Measurements from ENCODE around the gene RTP3.

DNA sequence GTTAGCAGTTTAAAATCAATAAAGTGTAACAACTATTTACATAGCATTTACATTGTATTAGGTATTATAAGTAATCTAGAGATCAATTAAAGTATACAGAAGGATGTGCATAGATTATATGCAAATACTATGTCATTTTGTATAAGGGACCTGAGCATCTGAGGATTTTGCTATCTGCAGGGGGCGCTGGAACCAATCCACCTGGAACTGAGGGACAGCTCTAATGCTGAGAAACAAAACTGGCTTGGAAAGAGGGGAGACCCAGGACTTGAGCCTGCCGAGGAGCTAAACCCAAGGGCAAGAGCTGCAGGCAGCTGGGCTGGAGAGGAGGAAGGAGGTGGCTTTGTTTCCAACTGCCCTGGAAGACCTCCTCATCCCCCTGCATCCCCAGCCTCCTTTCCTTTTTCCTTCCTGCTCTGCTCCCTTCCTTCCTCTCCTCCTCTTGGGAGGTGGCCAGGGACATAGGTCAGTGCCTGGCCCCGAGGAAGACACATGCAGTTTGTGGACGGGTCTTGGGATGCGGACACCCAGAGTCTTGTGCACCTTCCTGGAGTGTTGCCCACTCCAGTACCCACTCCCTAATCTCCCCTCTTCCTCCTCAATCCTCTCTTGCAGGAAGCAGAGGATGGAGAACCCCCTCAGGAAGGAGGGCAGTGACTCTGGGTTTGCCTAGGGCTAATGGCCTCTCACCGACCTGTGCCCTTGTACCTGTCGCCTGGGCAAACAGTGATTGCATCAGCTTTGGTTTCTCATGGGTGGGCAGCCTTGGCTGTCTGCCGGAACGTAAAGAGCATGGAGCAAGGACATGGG lies 825 bp upstream of the RTP3 start:
- TF ChIP-seq, protein P1, sequence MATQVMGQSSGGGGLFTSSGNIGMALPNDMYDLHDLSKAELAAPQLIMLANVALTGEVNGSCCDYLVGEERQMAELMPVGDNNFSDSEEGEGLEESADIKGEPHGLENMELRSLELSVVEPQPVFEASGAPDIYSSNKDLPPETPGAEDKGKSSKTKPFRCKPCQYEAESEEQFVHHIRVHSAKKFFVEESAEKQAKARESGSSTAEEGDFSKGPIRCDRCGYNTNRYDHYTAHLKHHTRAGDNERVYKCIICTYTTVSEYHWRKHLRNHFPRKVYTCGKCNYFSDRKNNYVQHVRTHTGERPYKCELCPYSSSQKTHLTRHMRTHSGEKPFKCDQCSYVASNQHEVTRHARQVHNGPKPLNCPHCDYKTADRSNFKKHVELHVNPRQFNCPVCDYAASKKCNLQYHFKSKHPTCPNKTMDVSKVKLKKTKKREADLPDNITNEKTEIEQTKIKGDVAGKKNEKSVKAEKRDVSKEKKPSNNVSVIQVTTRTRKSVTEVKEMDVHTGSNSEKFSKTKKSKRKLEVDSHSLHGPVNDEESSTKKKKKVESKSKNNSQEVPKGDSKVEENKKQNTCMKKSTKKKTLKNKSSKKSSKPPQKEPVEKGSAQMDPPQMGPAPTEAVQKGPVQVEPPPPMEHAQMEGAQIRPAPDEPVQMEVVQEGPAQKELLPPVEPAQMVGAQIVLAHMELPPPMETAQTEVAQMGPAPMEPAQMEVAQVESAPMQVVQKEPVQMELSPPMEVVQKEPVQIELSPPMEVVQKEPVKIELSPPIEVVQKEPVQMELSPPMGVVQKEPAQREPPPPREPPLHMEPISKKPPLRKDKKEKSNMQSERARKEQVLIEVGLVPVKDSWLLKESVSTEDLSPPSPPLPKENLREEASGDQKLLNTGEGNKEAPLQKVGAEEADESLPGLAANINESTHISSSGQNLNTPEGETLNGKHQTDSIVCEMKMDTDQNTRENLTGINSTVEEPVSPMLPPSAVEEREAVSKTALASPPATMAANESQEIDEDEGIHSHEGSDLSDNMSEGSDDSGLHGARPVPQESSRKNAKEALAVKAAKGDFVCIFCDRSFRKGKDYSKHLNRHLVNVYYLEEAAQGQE (IDR thresholded peaks at IDR 0.05; ENCODE audit: low read depth, low read length) = no peak
- no peak for TF ChIP-seq RFX5 (IDR thresholded peaks at IDR 0.05; ENCODE audit: low read length)
- TF ChIP-seq, protein P2, sequence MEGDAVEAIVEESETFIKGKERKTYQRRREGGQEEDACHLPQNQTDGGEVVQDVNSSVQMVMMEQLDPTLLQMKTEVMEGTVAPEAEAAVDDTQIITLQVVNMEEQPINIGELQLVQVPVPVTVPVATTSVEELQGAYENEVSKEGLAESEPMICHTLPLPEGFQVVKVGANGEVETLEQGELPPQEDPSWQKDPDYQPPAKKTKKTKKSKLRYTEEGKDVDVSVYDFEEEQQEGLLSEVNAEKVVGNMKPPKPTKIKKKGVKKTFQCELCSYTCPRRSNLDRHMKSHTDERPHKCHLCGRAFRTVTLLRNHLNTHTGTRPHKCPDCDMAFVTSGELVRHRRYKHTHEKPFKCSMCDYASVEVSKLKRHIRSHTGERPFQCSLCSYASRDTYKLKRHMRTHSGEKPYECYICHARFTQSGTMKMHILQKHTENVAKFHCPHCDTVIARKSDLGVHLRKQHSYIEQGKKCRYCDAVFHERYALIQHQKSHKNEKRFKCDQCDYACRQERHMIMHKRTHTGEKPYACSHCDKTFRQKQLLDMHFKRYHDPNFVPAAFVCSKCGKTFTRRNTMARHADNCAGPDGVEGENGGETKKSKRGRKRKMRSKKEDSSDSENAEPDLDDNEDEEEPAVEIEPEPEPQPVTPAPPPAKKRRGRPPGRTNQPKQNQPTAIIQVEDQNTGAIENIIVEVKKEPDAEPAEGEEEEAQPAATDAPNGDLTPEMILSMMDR (IDR thresholded peaks at IDR 0.05) = peak; percentile 45
- no peak for TF ChIP-seq EP300 (IDR thresholded peaks at IDR 0.05; ENCODE audit: borderline replicate concordance in 1 of 2, low read depth in 1 of 2, low read length in 1 of 2)
- TF ChIP-seq MXI1 (IDR thresholded peaks at IDR 0.05; ENCODE audit: low read depth, low read length) = no peak
- TF ChIP-seq MEF2A (IDR thresholded peaks at IDR 0.05; ENCODE audit: borderline replicate concordance, low read depth) = no peak
- peak; percentile 44 for TF ChIP-seq RAD21 (IDR thresholded peaks at IDR 0.05; ENCODE audit: low read length)
